Keratinocyte (primary cell): ENCODE measurements around the gene YIPF2.

Experiments used
- EZH2 ChIP-seq: IDR thresholded peaks from one replicate; pipeline ENCODE4 v1.6.1; 2012; ENCODE audit warnings: inconsistent platforms, mild to moderate bottlenecking, low read length, moderate library complexity
- TF ChIP-seq, protein P1 (sequence below), 3 experiments: IDR thresholded peaks in 1 of 3; conservative IDR thresholded peaks in 1 of 3; optimal IDR thresholded peaks in 1 of 3; 2 replicates in 2 of 3; 3 replicates in 1 of 3; pipeline versions ENCODE3 to v1.5.1; 2011; ENCODE audit warnings: low read length in 3 of 3, mild to moderate bottlenecking in 3 of 3, moderate library complexity in 2 of 3, control low read depth in 1 of 3, inconsistent platforms in 1 of 3; ENCODE audit not compliant: insufficient read depth in 2 of 3; ENCODE audit errors: extremely low read depth in 1 of 3

DNA sequence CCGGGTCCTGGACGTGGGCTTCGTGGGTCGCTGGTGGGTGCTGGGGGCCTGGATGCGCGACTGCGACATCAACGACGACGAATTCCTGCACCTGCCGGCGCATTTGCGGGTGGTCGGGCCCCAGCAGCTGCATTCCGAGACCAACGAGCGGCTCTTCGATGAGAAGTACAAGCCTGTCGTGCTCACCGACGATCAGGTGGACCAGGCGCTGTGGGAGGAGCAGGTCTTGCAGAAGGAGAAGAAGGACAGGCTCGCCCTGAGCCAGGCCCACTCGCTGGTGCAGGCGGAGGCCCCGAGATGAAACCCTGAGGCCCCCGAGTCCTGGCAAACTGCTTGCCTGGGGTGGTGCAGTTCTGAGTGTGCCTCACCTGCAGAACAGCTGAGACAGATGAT is 959 bp upstream of the YIPF2 start:
- TF ChIP-seq EZH2 = no peak
- TF ChIP-seq, protein P1, sequence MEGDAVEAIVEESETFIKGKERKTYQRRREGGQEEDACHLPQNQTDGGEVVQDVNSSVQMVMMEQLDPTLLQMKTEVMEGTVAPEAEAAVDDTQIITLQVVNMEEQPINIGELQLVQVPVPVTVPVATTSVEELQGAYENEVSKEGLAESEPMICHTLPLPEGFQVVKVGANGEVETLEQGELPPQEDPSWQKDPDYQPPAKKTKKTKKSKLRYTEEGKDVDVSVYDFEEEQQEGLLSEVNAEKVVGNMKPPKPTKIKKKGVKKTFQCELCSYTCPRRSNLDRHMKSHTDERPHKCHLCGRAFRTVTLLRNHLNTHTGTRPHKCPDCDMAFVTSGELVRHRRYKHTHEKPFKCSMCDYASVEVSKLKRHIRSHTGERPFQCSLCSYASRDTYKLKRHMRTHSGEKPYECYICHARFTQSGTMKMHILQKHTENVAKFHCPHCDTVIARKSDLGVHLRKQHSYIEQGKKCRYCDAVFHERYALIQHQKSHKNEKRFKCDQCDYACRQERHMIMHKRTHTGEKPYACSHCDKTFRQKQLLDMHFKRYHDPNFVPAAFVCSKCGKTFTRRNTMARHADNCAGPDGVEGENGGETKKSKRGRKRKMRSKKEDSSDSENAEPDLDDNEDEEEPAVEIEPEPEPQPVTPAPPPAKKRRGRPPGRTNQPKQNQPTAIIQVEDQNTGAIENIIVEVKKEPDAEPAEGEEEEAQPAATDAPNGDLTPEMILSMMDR (optimal IDR thresholded peaks at IDR 0.05 in 1 of 3, IDR thresholded peaks at IDR 0.05 in 1 of 3, conservative IDR thresholded peaks at IDR 0.05 in 1 of 3; ENCODE audit: extremely low read depth in 1 of 3, insufficient read depth in 2 of 3, low read length in 3 of 3) = no peak
